T-cell (primary cell): ENCODE measurements around the gene KRTAP10-7. TPM values are rescaled to one million over a fixed set of nuclear protein-coding genes. Genes with fewer than 3 reads are reported as not detected.
"Not testable (repeated sequence)": the region's sequence is repeated elsewhere in the genome, so short reads cannot be mapped to it uniquely, and the experiment has no call there.

ENCODE experiments used
- ATAC-seq, 4 experiments: fragments of 200-7000 bp in 3 of 4; fragments of 150-1000 bp in 1 of 4; cut with Tn5 transposase; replicated peaks in 1 of 4; 1 replicate in 3 of 4; 2 replicates in 1 of 4; pipeline ENCODE4 v1.10.0; 2021; ENCODE audit warnings: moderate library complexity in 3 of 4, mild to moderate bottlenecking in 2 of 4, moderate number of reproducible peaks in 1 of 4
- CTCF ChIA-PET, 2 donors: fragments of 300-600 bp; sonication (Branson Sonifier 250); formaldehyde crosslinking; loops; one replicate each; lab custom pipeline; 2022; ENCODE audit warnings: antibody characterized with exemption in 2 of 2; lab: Charles Lee
- POLR2A ChIA-PET, 2 donors: fragments of 300-600 bp; sonication (Branson Sonifier 250); formaldehyde crosslinking; loops; one replicate each; lab custom pipeline; 2022; ENCODE audit warnings: antibody characterized with exemption in 2 of 2; lab: Charles Lee
- DNase-seq, 35 experiments: peaks; one replicate each; pipeline versions ENCODE4 v3.0.0 to v3.0.0-alpha.2; 2013 to 2023
- H3K27ac ChIP-seq: one replicate; pipeline ENCODE4 v1.5.1; 2013; ENCODE audit warnings: low read length
- H3K27me3 ChIP-seq, 2 experiments: replicated peaks in 1 of 2; 1 replicate in 1 of 2; 2 replicates in 1 of 2; pipeline versions ENCODE4 v1.6.1 to v1.7.0; 2013; ENCODE audit warnings: low read length in 1 of 2, mixed read lengths in 1 of 2; ENCODE audit not compliant: control insufficient read depth in 2 of 2, insufficient read depth in 2 of 2; ENCODE audit errors: extremely low read depth in 1 of 2
- H3K36me3 ChIP-seq, 2 donors: 1 replicate in 1 of 2; 2 replicates in 1 of 2; pipeline versions ENCODE4 v1.6.1 to v1.7.0; 2013; ENCODE audit warnings: low read length in 1 of 2; ENCODE audit not compliant: control insufficient read depth in 2 of 2, insufficient read depth in 1 of 2; ENCODE audit errors: extremely low read depth in 1 of 2
- H3K4me1 ChIP-seq, 2 experiments: 1 replicate in 1 of 2; 2 replicates in 1 of 2; pipeline versions ENCODE4 v1.6.1 to v1.7.0; 2013; ENCODE audit warnings: low read length in 2 of 2, mixed read lengths in 1 of 2; ENCODE audit not compliant: insufficient read depth in 2 of 2, control insufficient read depth in 1 of 2; ENCODE audit errors: extremely low read depth in 1 of 2
- H3K4me3 ChIP-seq, 2 donors: 1 replicate in 1 of 2; 2 replicates in 1 of 2; pipeline versions ENCODE4 v1.5.1 to v1.7.0; 2013; ENCODE audit warnings: mild to moderate bottlenecking in 2 of 2, low read length in 1 of 2, moderate library complexity in 1 of 2; ENCODE audit not compliant: control insufficient read depth in 1 of 2; ENCODE audit errors: extremely low read depth in 1 of 2
- H3K9me3 ChIP-seq: 2 replicates; pipeline ENCODE4 v1.7.0; 2013
- H3K27ac Mint-ChIP-seq, 2 donors: one replicate each; pipeline ENCODE4 v1.8.0; 2020 to 2021; ENCODE audit warnings: mild to moderate bottlenecking in 2 of 2, mixed read lengths in 2 of 2
- H3K27me3 Mint-ChIP-seq, 2 donors: one replicate each; pipeline ENCODE4 v1.8.0; 2021 to 2022; ENCODE audit warnings: mixed read lengths in 2 of 2
- H3K36me3 Mint-ChIP-seq: one replicate; pipeline ENCODE4 v1.8.0; 2021; ENCODE audit warnings: mixed read lengths
- H3K4me1 Mint-ChIP-seq, 3 donors: one replicate each; pipeline ENCODE4 v1.8.0; 2020 to 2022; ENCODE audit warnings: mixed read lengths in 3 of 3, mild to moderate bottlenecking in 1 of 3
- H3K4me3 Mint-ChIP-seq, 3 donors: one replicate each; pipeline ENCODE4 v1.8.0; 2020 to 2022; ENCODE audit warnings: mild to moderate bottlenecking in 3 of 3, mixed read lengths in 3 of 3, moderate library complexity in 3 of 3
- H3K9me3 Mint-ChIP-seq, 3 donors: one replicate each; pipeline ENCODE4 v1.8.0; 2020 to 2022; ENCODE audit warnings: mixed read lengths in 3 of 3
- WGBS: methylation state at CpG from one replicate; pipeline ENCODE4 v1.1.5; 2013; ENCODE audit warnings: missing lambda C conversion rate; ENCODE audit not compliant: insufficient coverage; 5-methylcytosine and 5-hydroxymethylcytosine counted together
- total RNA-seq, 35 experiments: library from RNA in 6 of 35; stranded (reverse) in 6 of 35; fragments of 120-200 nt in 1 of 35; gene quantifications; one replicate each; pipeline versions ENCODE4 v1.2.1 to v1.2.4 and lab custom pipeline; 2013 to 2026

KRTAP10-7 gene
- total RNA-seq, 5 donors from 2014 or later (not counting 1 experiment from before 2014, with no cell fraction given) = not detected

DNA sequence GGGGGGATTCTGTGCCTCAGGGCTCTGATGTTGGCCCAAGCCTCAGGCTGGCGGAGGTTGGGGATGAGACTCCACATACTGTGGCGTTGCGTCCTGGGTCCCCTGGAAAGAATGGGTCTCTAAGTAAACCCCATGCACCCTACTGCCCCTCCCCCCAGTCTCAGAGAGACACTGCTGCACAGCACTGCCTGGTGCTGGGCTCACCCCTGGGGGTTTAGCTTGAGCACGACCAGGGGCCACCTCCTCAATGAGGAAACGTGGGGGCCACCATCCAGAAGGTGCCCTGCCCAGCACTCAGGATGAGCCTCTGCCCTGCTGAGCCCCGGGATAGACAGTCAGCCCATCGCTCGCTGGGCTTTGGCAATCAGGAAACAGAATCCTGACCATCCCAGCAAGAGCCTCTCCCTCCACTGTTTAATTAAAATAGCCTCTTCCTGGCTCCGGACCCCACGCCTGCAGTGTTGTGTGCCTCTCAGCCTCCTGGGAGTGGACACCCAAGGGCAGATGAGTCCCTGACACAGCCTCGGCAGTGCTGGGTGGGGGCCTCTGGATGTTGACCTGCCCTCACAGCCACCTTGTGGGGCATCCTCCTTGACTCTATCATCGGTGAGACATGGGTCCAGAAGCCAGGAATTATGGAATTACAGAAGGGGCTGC lies 30.4 kb upstream of the KRTAP10-7 start:
- H3K27ac ChIP-seq = no peak overlapping the region
- ChIA-PET POLR2A (no interaction called here), CTCF (no interaction called here)
- peaks cover 0 to 7% of the 10 kb centered on the region in 2 experiments for H3K4me1 ChIP-seq
- no peak for DNase-seq
- peaks cover 0 to 39% of the 10 kb centered on the region in 2 experiments for H3K27me3 ChIP-seq
- H3K9me3 ChIP-seq = no peaks in the 10 kb centered on the region
- WGBS = 78% methylated on average over 9 of the region's 12 CpGs
- H3K4me3 ChIP-seq = no peak overlapping the region
- peaks cover 7 to 11% of the 10 kb centered on the region in 2 donors for H3K27me3 Mint-ChIP-seq
- no peak overlapping the region for H3K27ac Mint-ChIP-seq
- H3K4me3 Mint-ChIP-seq = no peak overlapping the region
- H3K4me1 Mint-ChIP-seq = peaks cover 6 to 10% (median 8%) of the 10 kb centered on the region in 3 donors
- no peaks in the 10 kb centered on the region for H3K36me3 Mint-ChIP-seq
- no peaks in the 10 kb centered on the region for H3K9me3 Mint-ChIP-seq
- no peak for ATAC-seq
- H3K36me3 ChIP-seq = no peaks in the 10 kb centered on the region

GRCh38 chr21:44571296-44571695 lies 29.1 kb upstream of the KRTAP10-7 start:
- H3K9me3 ChIP-seq = no peaks in the 10 kb centered on the region
- Mint-ChIP-seq H3K27me3 (peaks cover 10 to 12% of the 10 kb centered on the region in 2 donors), H3K4me3 (no peak overlapping the region), H3K27ac (no peak overlapping the region), H3K4me1 (peaks cover 0 to 12% (median 2%) of the 10 kb centered on the region in 3 donors), H3K9me3 (no peaks in the 10 kb centered on the region), H3K36me3 (no peaks in the 10 kb centered on the region)
- peaks cover 0 to 44% of the 10 kb centered on the region in 2 experiments for H3K27me3 ChIP-seq
- 60% methylated on average over 3 of the region's 4 CpGs for WGBS
- ATAC-seq = no peak
- H3K4me3 ChIP-seq = no peak overlapping the region
- ChIA-PET CTCF (no interaction called here), POLR2A (no interaction called here)
- H3K36me3 ChIP-seq = no peaks in the 10 kb centered on the region
- peak in 1 of 35 experiments; percentile 1 for DNase-seq
- no peak overlapping the region for H3K27ac ChIP-seq
- peaks cover 0 to 7% of the 10 kb centered on the region in 2 experiments for H3K4me1 ChIP-seq

DNA sequence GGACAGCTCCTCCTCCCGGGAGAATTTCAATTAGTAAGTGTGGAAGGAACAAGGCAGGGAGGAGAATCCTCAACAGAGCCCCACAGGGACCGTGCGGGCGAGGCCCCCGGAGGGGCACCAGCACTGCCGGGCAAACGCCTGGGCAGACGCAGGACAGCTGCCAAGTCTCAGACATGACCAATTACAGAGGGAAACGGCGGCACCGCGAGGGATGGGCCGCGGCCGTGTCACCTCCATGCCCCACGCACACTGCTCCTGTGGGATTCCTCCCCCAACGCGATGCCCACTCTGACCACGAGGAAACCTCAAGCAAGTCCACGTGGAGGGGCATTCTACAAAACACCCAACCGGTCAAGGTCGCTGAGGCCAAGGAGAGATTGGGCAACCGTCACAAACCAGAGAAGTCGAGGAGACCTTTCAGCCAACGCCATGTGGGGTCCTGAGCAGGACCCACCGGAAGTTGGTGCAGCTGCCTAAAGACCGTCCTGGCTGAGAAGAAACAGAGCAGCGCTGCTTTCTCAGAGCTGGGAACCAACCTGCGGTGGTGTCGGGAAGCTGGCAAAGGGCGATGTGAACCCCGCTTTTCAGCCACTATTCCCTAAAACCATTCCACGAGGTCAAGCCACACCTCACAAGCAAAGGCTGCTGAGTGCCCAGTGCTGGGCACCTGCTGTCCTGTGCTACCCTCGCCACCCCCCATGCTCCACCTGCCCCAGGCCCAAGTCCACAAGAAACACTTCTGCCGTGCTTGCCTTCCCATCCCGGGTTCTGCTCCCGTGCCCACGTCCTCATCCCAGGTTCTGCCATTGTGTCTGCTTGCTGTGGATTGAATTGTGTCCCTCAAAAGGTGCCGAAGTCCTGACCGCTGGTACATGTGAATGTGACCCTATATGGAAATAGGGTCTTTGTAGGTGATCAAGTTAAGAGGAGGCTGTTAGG lies 28.3 kb upstream of the KRTAP10-7 start:
- peaks cover 10 to 12% of the 10 kb centered on the region in 2 donors for H3K27me3 Mint-ChIP-seq
- POLR2A ChIA-PET = no interaction called here
- H3K4me1 ChIP-seq = peaks cover 0 to 7% of the 10 kb centered on the region in 2 experiments
- H3K9me3 ChIP-seq = no peaks in the 10 kb centered on the region
- peaks cover 0 to 12% (median 2%) of the 10 kb centered on the region in 3 donors for H3K4me1 Mint-ChIP-seq
- H3K4me3 Mint-ChIP-seq = no peak overlapping the region
- H3K4me3 ChIP-seq = no peak overlapping the region
- H3K36me3 Mint-ChIP-seq = no peaks in the 10 kb centered on the region
- no peak overlapping the region for H3K27ac Mint-ChIP-seq
- no peaks in the 10 kb centered on the region for H3K36me3 ChIP-seq
- peaks cover 0 to 44% of the 10 kb centered on the region in 2 experiments for H3K27me3 ChIP-seq
- 87% methylated on average over 37 of the region's 40 CpGs for WGBS
- H3K9me3 Mint-ChIP-seq = peaks cover 0 to 6% (median under 1%) of the 10 kb centered on the region in 3 donors
- no peak for ATAC-seq
- CTCF ChIA-PET = no interaction called here
- no peak overlapping the region for H3K27ac ChIP-seq
- DNase-seq = peak in 1 of 35 experiments; percentile 10

DNA sequence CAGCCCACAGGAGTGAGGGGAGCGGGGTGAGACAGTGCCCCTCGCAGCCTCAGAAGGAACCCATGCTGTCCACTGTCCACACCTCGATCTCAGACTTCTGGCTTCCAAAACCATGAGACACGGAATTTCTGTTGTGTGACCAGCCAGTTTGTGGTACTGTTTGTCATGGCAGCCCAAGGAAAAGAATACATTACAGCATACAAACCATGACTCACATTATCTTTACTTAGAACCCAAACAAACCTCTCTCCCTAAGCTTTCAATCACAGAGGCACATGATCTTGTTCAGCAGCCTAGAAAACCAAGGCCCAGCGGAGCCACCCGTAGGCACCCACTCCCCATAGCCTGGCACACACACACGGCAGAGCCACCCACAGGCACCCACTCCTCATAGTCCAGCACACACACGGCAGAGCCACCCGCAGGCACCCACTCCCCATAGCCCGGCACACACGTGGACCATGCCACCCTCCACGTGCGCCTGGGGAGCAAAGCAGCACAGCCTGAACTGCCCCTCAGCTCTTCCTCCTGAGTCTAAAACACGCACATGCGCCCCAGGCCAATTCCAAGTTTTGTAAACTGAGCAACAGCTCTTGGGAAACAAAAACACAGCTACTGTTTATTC lies 27.3 kb upstream of the KRTAP10-7 start:
- 88% methylated on average over 9 of the region's 15 CpGs for WGBS
- Mint-ChIP-seq H3K4me3 (no peak overlapping the region), H3K9me3 (peaks cover 0 to 13% (median 8%) of the 10 kb centered on the region in 3 donors)

GRCh38 chr21:44573630-44574456 lies 26.6 kb upstream of the KRTAP10-7 start, which contains the start of gene KRTAP10-4:
Gene KRTAP10-4, plus strand, starts transcription at chr21:44573729. Its CDS starts 30 bp downstream, at chr21:44573759.
- POLR2A ChIA-PET, H3K27ac Mint-ChIP-seq, H3K4me1 ChIP-seq, ATAC-seq, H3K36me3 ChIP-seq, H3K4me3 Mint-ChIP-seq, CTCF ChIA-PET, H3K9me3 ChIP-seq, H3K4me3 ChIP-seq, H3K27ac ChIP-seq, H3K36me3 Mint-ChIP-seq: not testable (repeated sequence)
- H3K27me3 ChIP-seq = peaks cover 0 to 44% of the 10 kb centered on the region in 2 experiments
- Mint-ChIP-seq H3K9me3 (peaks cover 0 to 15% (median 8%) of the 10 kb centered on the region in 3 donors), H3K4me1 (peaks cover 0 to 12% (median 2%) of the 10 kb centered on the region in 3 donors), H3K27me3 (peaks cover 10 to 12% of the 10 kb centered on the region in 2 donors)
- WGBS = 70% methylated on average over 9 of the region's 25 CpGs
- DNase-seq = peak in 1 of 35 experiments; percentile 19

More for the DNA sequence above, 27.3 kb upstream of the KRTAP10-7 start:
- no peaks in the 10 kb centered on the region for H3K36me3 Mint-ChIP-seq
- ChIA-PET CTCF (no interaction called here), POLR2A (no interaction called here)
- Histone ChIP-seq H3K9me3 (no peaks in the 10 kb centered on the region), H3K27ac (no peak overlapping the region), H3K4me3 (no peak overlapping the region), H3K27me3 (peaks cover 0 to 44% of the 10 kb centered on the region in 2 experiments), H3K4me1 (peaks cover 0 to 7% of the 10 kb centered on the region in 2 experiments), H3K36me3 (no peaks in the 10 kb centered on the region)
- peaks cover 0 to 12% (median 2%) of the 10 kb centered on the region in 3 donors for H3K4me1 Mint-ChIP-seq
- peaks cover 10 to 12% of the 10 kb centered on the region in 2 donors for H3K27me3 Mint-ChIP-seq
- DNase-seq = no peak
- no peak overlapping the region for H3K27ac Mint-ChIP-seq
- no peak for ATAC-seq
